HG02870 (cell line): ENCODE measurements around the gene TBC1D22B.
"Not testable (repeated sequence)": the region's sequence is repeated elsewhere in the genome, so short reads cannot be mapped to it uniquely, and the experiment has no call there.

Experiments
- ATAC-seq: cut with Tn5 transposase; IDR thresholded peaks from one replicate; pipeline ENCODE4 v1.9.1; 2021; ENCODE audit warnings: mild to moderate bottlenecking, moderate library complexity; ENCODE audit not compliant: unreplicated experiment

TBC1D22B gene

DNA sequence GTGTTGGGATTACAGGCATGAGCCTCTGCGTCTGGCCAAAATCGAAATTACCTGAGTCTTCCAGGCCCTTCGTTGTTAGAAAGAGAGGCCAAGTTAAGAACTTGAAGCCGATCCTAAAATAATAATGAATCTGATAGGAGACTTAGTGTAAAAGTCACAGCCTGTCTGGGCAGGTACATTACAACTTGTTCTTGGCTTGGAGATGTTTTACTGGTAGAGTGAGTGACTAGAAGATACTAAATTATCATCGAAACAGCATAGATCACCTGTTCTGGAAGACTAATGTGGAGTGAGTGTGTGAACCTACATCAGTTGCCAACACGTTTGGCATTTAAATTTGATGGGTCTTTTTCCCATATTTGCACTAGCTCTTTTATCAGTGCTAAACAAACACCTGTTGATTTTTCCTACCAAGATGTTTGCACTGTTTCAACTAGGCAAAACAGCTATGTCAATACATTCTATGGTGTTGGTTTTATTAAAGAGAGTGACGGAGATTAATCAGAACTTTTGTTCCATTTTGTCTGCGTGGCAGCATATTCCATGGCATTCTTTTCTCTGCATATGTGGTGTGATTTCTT lies 5.0 kb downstream of the TBC1D22B start:
- no peak for ATAC-seq

GRCh38 chr6:37265001-37265400 lies 7.4 kb downstream of the TBC1D22B start:
- no peak for ATAC-seq

GRCh38 chr6:37265860-37266259 lies 8.3 kb downstream of the TBC1D22B start:
- no peak for ATAC-seq

DNA sequence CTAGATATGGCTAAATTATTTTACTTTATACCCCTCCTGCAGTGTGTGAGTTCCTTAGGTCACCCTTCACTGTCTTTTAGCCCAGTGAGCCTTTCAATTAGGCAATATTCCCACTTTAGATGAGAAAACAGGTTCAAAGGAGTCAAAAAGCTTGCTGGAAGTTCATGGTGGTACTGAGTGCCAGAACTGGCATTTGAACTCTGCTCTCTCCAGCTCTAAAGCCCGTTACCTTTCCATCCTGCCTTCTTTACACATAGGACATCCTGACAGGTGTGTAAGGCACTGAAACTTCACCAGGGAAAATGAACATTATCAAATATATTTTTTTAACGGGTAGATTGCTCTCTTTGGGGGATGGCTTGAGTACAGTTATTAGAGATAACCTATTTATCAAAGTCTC lies 11.5 kb downstream of the TBC1D22B start:
- ATAC-seq = no peak

GRCh38 chr6:37272834-37273566 lies 15.4 kb downstream of the TBC1D22B start:
- ATAC-seq = no peak

DNA sequence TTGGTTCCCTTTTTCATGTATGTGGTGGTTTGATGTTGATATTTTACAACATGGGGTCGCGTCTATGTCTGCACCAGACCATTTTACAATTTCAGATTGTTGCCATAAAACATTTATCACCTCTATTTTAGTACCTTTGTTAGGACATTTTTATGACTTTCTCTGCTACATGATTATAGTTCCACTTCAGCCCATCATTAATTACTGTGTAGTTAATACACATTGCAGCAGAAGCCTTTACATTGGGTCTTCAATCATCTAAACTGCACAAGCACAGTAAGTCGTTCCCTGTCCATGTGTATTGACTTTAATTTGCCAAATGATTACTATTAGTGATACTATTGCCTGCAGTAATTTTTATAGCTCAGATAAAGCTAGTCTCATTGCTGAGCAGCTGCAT lies 16.1 kb downstream of the TBC1D22B start:
- ATAC-seq = no peak

DNA sequence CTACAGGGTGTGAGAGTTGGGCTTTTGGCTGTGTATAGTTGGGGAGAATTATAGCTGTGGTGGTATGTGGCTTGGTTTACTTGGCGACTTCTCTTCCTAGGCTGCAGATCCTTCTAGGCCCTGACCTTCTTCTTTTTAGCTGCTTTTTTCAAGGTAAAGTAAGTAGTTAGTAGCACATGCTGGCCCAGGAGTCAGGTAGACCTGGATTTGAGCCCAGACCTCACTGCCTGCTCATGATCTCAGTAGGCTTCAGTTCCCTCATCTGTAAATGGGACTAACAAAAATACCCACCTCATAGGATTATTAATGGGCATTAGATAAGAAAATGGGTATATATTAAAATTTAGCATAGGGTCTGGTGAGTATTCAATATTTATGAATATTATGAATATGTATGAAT lies 17.8 kb downstream of the TBC1D22B start:
- no peak for ATAC-seq

GRCh38 chr6:37277001-37277409 lies 19.4 kb downstream of the TBC1D22B start:
- no peak for ATAC-seq

GRCh38 chr6:37279366-37280134 lies 22.0 kb downstream of the TBC1D22B start:
- ATAC-seq = no peak

DNA sequence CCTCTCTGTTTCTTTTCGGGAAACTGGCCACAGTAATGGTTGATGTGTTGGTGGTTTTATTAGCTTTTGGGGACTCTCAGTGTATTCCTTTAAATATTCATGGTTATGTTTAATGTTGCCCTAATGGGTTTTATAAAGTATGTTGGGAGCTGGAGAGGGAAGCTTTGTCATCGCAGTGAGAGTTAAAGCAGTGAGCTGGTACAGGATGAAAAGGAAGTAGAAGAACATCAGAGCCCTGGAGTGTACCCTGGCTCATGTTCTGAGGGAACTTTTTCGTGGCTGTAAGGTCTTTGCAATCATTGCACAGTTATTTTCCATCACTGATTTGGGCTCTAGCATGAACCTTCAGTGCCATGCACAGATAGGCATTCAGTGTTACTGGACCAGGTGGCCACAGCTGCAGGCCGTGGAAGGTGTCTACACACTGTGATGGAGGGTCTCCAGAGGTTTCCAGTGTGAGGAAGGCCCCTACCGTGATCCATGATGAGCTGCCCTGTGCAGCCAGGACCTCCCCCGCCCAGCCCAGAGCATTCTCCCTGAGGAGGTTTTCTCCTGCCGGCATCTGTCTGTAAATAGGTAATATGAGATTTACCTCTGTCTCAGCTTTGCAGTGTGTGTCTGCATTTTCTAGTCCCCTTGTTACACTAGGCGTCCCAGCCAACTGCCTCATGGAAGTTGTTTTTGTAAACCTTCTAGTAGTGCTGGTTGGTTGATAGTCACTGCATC lies 22.8 kb downstream of the TBC1D22B start:
- ATAC-seq = no peak

GRCh38 chr6:37282371-37282770 lies 24.8 kb downstream of the TBC1D22B start:
- no peak for ATAC-seq

DNA sequence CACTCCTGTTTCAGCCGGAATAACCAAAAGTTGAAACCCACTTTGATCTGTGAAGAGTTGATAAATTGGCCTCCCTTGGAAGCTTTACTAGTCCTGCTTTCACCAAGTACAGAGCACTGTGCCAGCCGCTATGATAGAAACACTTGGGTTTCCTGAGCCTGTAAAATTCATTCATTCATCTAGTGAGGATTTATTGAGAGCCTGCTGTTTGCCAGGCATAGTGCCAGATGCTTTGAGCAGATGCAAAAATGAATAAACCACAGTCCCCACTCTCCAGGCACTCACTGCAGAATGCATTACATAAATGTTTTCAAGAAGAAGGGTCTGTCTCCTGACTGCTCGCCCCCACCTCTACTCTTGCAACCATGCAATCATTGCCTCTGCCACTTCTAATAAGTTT lies 25.7 kb downstream of the TBC1D22B start:
- ATAC-seq = no peak

GRCh38 chr6:37283671-37284151 lies 26.1 kb downstream of the TBC1D22B start:
- ATAC-seq = no peak

DNA sequence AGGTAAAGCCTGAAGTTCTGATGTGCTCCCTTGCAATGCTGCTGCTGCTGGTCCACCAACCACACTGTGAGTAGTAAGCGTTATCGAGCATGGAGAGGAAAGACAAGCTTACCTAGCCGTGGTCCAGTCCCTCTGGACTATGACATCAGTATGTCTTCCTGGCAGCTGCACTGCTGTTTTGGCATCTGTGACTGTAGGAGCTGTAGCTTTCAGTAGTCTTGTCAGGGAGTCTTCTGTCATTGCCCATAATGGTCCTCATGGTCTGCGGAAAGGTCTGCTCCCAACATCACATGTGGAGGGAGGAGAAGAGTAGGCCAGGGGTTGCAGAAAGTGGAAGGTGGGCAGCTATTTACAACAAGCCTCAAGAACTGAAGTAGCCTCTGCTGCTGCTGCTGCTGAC lies 27.2 kb downstream of the TBC1D22B start:
- ATAC-seq = no peak

GRCh38 chr6:37285861-37286311 lies 28.3 kb downstream of the TBC1D22B start:
- no peak for ATAC-seq

GRCh38 chr6:37287519-37288157 lies 30.1 kb downstream of the TBC1D22B start:
- ATAC-seq = no peak

DNA sequence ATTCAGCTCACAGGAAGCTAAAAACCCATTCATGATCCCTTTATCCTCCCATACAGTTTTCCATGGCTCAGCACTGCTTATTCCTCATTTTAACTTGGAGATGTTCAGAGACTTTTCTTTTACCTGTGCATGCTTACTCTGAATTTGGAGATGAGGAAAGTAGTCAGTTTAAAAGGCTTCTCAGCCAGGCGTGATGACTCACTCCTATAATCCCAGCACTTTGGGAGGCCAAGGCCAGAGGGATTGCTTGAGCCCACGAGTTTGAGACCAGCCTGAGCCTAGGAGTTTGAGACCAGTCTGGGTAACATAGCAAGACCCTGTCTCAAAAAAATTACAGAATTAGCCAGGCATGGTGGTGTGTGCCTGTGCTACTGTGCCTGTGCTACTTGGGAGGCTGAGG lies 30.7 kb downstream of the TBC1D22B start:
- no peak for ATAC-seq

DNA sequence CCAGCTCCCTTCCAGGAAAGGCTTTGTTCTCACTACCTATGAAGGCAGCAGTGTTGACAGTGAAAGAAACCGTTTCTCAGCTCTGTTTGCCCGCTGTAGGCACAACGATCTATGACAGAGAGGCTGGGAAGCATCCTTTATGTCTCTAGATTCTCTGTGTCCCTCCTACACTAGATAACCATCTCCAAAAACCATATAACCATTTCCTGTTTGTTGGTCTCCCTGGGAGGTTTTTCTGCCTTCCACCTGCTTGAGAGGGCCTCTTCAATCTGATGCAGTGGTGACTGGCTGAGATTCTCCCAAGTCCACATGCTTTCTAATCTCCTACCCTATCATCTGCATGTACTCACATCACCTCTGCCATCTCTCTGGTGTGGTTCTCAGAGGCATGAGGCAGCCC lies 32.4 kb downstream of the TBC1D22B start:
- ATAC-seq = no peak

DNA sequence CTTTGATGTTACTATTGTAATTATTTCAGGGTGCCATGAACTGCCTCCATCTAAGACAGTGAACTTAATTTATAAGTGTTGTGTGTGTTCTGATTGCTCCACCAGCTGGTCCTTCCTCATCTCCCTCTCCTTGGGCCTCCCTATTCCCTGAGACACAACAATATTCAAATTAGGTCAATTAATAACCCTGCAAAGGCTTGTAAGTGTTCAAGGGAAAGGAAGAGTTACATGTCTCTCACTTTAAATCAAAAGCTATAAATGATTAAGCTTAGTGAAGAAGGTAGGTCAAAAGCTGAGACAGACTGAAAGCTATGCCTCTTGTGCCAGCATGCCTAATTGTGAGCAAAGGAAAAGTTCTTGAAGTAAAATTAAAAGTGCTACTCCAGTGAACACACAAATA lies 35.9 kb downstream of the TBC1D22B start:
- no peak for ATAC-seq

DNA sequence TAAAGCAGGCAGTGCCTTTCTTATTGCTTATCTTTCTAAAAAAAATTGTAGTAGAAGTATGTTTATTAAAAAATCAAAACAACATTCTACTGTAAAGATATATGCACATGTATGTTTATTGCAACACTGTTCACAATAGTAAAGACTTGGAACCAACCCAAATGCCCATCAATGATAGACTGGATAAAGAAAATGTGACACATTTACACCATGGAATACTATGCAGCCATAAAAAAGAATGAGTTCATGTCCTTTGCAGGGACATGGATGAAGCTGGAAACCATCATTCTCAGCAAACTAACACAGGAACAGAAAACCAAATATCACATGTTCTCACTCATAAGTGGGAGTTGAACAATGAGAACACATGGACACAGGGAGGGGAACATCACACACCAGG lies 40.1 kb downstream of the TBC1D22B start:
- ATAC-seq = not testable (repeated sequence)

- no peak for ATAC-seq
Measured at GRCh38 chr6:37298958-37299357, 41.4 kb downstream of the TBC1D22B start.
